Karpas-422 (cell line): ENCODE measurements around the gene GALNT11. TPM values are rescaled to one million over a fixed set of nuclear protein-coding genes. Genes with fewer than 3 reads are reported as not detected.

ENCODE experiments used
- DNase-seq: peaks from one replicate; pipeline ENCODE4 v3.0.0-alpha.2; 2015
- H2AFZ ChIP-seq: fragments of 200-600 bp; sonication (generic); 2 replicates; pipeline ENCODE4 v1.6.1; 2014; ENCODE audit warnings: antibody characterized with exemption, low read length, mixed read lengths
- H3K27ac ChIP-seq: fragments of 200-600 bp; sonication (generic); 2 replicates; pipeline ENCODE4 v1.5.1; 2014; ENCODE audit warnings: mild to moderate bottlenecking, low read length, moderate library complexity
- H3K27me3 ChIP-seq: fragments of 200-600 bp; sonication (generic); 2 replicates; pipeline ENCODE4 v1.6.1; 2014; ENCODE audit warnings: low read length, mixed read lengths
- H3K36me3 ChIP-seq: fragments of 200-600 bp; sonication (generic); 2 replicates; pipeline ENCODE4 v1.6.1; 2014; ENCODE audit warnings: low read length, mixed read lengths; ENCODE audit not compliant: insufficient read depth
- H3K4me1 ChIP-seq: fragments of 200-600 bp; sonication (generic); 2 replicates; pipeline ENCODE4 v1.6.1; 2014; ENCODE audit warnings: mild to moderate bottlenecking, low read length, mixed read lengths
- H3K4me2 ChIP-seq: fragments of 200-600 bp; sonication (generic); 2 replicates; pipeline ENCODE4 v1.6.1; 2014; ENCODE audit warnings: low read length, low read depth, mild to moderate bottlenecking; ENCODE audit not compliant: poor library complexity, severe bottlenecking
- H3K4me3 ChIP-seq: fragments of 200-600 bp; sonication (generic); 2 replicates; pipeline ENCODE4 v1.5.1; 2014; ENCODE audit warnings: mild to moderate bottlenecking, antibody characterized with exemption, low read length, mixed read lengths
- H3K79me2 ChIP-seq: fragments of 200-600 bp; sonication (generic); 2 replicates; pipeline ENCODE4 v1.6.1; 2014; ENCODE audit warnings: mild to moderate bottlenecking, low read length, mixed read lengths
- H3K9ac ChIP-seq: fragments of 200-600 bp; sonication (generic); 2 replicates; pipeline ENCODE4 v1.6.0; 2014; ENCODE audit warnings: low read length
- H3K9me2 ChIP-seq: fragments of 200-600 bp; sonication (generic), shearing (Covaris generic); replicated peaks from 2 replicates; pipeline ENCODE4 v1.6.0; 2014; ENCODE audit warnings: mild to moderate bottlenecking, low read length, moderate library complexity; ENCODE audit not compliant: insufficient read depth
- H3K9me3 ChIP-seq: fragments of 300-700, 200-600 bp; sonication (generic); 2 replicates; pipeline ENCODE4 v1.6.1; 2014; ENCODE audit warnings: low read length, mixed read lengths
- H4K20me1 ChIP-seq: fragments of 200-600 bp; sonication (generic); 2 replicates; pipeline ENCODE4 v1.6.1; 2014; ENCODE audit warnings: mild to moderate bottlenecking, antibody characterized with exemption, low read length, low read depth; ENCODE audit not compliant: insufficient read depth
- total RNA-seq: library from RNA; depleted of rRNA; stranded (reverse); fragments of >200 nt; shearing (Covaris generic); gene quantifications from 2 replicates; pipeline ENCODE4 v1.2.3, GENCODE V29; 2014; ENCODE audit warnings: low replicate concordance

Gene GALNT11
- total RNA-seq, 1 experiment from 2014 or later, result not detected

DNA sequence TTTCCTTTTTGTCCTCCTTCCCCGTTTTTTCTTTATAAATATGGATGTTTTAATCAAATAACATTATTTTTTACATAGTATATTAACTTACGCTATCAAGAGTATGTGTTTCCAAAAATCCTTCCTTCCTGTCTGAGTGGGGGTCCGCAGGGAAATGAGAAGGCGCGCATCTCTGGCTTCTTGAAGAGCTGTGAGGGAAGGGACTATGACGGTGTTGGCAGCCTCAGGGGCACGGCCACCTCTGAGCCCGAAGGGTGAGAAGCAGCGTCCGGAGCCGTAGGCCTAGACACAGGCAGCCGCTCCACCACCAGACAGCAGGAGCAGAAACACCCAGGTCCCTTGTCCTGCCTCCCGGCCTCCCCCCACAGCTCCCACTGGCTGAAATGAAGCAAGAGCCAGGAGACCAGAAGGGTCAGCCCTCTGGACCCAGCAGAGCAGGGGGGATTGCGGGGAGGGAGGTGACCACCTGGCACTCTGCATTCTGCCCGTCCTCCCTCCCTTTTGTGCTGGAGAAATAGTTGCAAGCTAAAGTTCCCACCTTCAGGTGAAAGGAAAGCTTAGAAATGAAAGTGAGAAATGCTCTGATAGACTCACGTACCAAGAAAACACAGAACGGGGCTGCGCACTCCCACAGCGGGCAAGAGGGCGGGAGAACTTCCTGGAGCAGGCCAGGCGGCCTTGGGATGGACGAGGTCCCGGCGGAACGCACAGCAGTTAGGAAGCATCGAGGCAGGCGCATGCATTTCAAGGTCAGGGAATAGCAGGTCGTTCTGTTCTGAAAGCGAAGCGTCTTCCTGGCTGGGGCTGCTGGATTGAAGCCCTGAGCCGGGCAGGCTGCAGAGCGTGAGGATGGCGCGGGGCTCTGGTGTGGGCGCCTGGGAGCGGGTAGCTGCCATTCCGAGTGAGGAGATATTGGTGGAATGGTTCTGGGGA lies 105.5 kb downstream of the GALNT11 start:
- Histone ChIP-seq H4K20me1 (no peaks in the 10 kb centered on the region), H3K36me3 (peaks cover 50% of the 10 kb centered on the region)

DNA sequence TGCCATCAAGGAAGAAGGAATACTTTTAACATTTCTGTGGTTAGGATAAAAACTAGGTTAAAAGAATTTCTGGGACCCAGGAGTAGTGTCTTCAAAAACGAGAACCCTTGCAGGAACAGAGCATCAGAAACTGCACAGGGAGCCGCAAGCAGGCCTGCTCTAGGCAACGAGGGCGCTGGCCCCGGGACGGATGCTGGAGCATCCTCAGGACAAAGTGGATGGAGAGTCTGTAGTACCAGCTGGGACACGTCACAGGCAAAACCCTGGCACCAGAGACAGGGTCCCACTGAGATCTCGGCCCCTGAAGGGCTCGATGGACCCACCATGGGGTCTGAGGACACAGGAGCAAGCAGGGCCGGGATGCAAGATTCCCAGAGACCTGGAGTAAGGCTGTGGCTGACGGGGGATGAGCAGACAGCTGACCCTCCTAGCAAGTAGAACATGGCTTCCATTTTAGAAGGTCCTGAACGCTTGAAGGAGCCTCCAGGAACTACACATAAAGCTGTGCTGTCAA lies 106.6 kb downstream of the GALNT11 start:
- H4K20me1 ChIP-seq, result no peaks in the 10 kb centered on the region
- H3K79me2 ChIP-seq, result no peaks in the 10 kb centered on the region
- H3K4me3 ChIP-seq, result no peak overlapping the region
- no peaks in the 10 kb centered on the region for H3K9me2 ChIP-seq
- H3K27me3 ChIP-seq, result no peaks in the 10 kb centered on the region
- no peak overlapping the region for H2AFZ ChIP-seq
- no peaks in the 10 kb centered on the region for H3K4me1 ChIP-seq
- H3K36me3 ChIP-seq, result peaks cover 44% of the 10 kb centered on the region
- no peak overlapping the region for H3K9ac ChIP-seq
- no peak overlapping the region for H3K4me2 ChIP-seq
- no peak for DNase-seq
- H3K9me3 ChIP-seq, result no peaks in the 10 kb centered on the region
- no peak overlapping the region for H3K27ac ChIP-seq

More for the DNA sequence above, 105.5 kb downstream of the GALNT11 start:
- no peak overlapping the region for H3K4me3 ChIP-seq
- no peak overlapping the region for H3K9ac ChIP-seq
- no peaks in the 10 kb centered on the region for H3K9me3 ChIP-seq
- no peaks in the 10 kb centered on the region for H3K27me3 ChIP-seq
- DNase-seq, result no peak
- H2AFZ ChIP-seq, result no peak overlapping the region
- H3K4me2 ChIP-seq, result no peak overlapping the region
- peaks cover 2% of the 10 kb centered on the region; the same call in 1 of the 2 replicates for H3K79me2 ChIP-seq
- no peaks in the 10 kb centered on the region for H3K4me1 ChIP-seq
- no peaks in the 10 kb centered on the region for H3K9me2 ChIP-seq
- H3K27ac ChIP-seq, result no peak overlapping the region

DNA sequence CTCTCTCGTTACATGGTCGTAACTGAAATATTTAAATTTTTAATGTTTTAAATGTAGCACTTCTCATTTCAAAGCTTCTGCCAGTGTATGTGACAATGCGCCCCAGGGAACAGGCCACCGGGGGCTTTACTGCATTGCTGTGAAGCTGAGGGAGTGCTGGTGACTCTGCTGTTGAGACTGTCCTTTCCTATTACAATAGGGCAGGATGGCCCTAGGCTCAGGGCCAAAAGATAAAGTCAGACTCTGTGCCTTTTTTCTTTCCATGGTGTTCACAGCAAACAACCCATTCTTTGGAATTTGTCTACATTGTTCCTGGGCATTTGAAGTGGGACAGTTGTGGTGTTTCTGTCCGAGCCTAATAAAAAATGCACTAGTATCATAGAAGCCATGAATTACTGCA lies 107.3 kb downstream of the GALNT11 start:
- Histone ChIP-seq H3K27me3 (no peaks in the 10 kb centered on the region), H3K79me2 (no peaks in the 10 kb centered on the region), H4K20me1 (no peaks in the 10 kb centered on the region), H3K4me1 (no peaks in the 10 kb centered on the region), H3K9ac (no peak overlapping the region), H3K9me3 (no peaks in the 10 kb centered on the region), H3K4me2 (no peak overlapping the region), H3K27ac (no peak overlapping the region), H3K4me3 (no peak overlapping the region), H2AFZ (no peak overlapping the region), H3K36me3 (peaks cover 38% of the 10 kb centered on the region), H3K9me2 (no peaks in the 10 kb centered on the region)
- no peak for DNase-seq

DNA sequence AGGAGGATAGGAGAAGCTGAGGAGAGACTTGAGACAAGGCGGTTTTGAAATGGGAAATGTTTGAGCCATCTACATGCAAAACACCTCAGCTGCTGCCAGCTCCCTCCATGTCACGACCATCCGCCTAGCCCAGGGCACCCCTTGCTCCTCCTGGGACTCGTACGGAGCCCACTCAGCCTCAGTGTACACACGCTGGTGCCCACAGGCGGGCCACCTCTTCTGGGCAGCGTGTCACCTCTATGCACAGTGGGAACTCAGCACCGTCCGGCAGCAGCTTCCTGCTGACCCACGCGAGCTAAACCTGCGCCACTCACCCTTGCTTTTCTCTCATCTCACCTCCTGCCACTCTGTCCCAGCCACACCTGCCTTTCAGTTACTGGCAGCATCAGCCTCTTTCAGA lies 108.3 kb downstream of the GALNT11 start:
- Histone ChIP-seq H3K4me1 (no peaks in the 10 kb centered on the region), H3K9me3 (no peaks in the 10 kb centered on the region), H3K27ac (no peak overlapping the region), H3K4me2 (no peak overlapping the region), H3K4me3 (no peak overlapping the region), H4K20me1 (no peaks in the 10 kb centered on the region), H3K36me3 (peaks cover 34% of the 10 kb centered on the region), H3K9me2 (no peaks in the 10 kb centered on the region), H3K9ac (no peak overlapping the region), H3K27me3 (no peaks in the 10 kb centered on the region), H3K79me2 (no peaks in the 10 kb centered on the region), H2AFZ (no peak overlapping the region)
- DNase-seq, result no peak

DNA sequence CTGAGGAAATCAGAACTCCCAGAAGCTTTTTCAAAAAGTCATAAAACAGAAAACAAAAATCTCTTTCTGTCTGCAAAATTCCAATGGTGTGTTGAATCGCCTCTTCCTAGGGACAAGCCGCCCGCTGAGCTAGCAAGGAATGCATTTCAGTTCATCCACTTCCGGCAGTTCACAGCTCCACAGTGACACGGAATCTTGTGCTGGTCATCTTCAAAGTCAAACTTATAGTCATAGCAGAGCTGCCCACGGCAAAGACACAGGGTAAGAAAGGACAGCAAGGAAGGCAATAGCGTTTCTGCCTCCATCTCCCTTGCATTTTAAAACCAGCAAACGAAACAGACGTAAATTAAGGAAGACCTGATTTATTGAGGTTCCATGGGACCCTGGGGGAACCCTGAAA lies 111.2 kb downstream of the GALNT11 start:
- Histone ChIP-seq H3K79me2 (no peaks in the 10 kb centered on the region), H4K20me1 (no peaks in the 10 kb centered on the region), H3K27ac (no peak overlapping the region), H3K9me3 (no peaks in the 10 kb centered on the region), H3K36me3 (peaks cover 37% of the 10 kb centered on the region; the same call in 1 of the 2 replicates), H3K9ac (no peak overlapping the region), H2AFZ (no peak overlapping the region), H3K27me3 (no peaks in the 10 kb centered on the region), H3K4me3 (no peak overlapping the region), H3K4me1 (no peaks in the 10 kb centered on the region), H3K9me2 (no peaks in the 10 kb centered on the region), H3K4me2 (no peak overlapping the region)
- no peak for DNase-seq

DNA sequence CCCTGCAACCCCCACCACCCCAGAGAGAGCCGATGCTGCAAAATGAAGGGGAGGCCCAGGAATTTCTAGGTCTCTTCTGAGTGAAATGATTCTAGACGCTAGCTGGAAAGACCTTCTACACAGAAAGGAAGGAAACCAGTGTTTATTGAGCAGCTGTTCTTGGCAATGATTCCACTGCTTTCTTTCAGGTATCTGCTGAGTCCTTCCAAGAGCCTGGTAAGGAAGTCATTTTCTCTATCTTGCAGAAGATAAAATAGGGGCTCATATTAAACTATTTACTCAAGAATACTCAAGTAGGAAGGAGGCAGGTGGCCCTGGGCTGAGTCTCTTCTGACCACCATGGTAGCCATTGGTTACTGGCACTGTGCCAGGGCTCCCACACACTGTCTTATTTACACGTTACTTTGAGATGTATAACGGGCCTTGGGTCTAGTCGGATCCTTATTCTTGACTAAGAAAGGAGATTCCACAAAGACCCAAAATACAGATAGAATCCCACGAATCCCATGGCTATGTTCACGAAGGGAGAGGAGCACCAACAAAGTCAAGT lies 112.1 kb downstream of the GALNT11 start:
- H3K9ac ChIP-seq, result no peak overlapping the region
- no peak overlapping the region for H3K27ac ChIP-seq
- no peaks in the 10 kb centered on the region for H4K20me1 ChIP-seq
- no peaks in the 10 kb centered on the region for H3K9me2 ChIP-seq
- no peaks in the 10 kb centered on the region for H3K27me3 ChIP-seq
- no peak overlapping the region for H2AFZ ChIP-seq
- DNase-seq, result no peak
- no peak overlapping the region for H3K4me2 ChIP-seq
- no peaks in the 10 kb centered on the region for H3K9me3 ChIP-seq
- no peaks in the 10 kb centered on the region for H3K79me2 ChIP-seq
- no peaks in the 10 kb centered on the region for H3K4me1 ChIP-seq
- H3K36me3 ChIP-seq, result peaks cover 38% of the 10 kb centered on the region; the same call in 1 of the 2 replicates
- no peak overlapping the region for H3K4me3 ChIP-seq

DNA sequence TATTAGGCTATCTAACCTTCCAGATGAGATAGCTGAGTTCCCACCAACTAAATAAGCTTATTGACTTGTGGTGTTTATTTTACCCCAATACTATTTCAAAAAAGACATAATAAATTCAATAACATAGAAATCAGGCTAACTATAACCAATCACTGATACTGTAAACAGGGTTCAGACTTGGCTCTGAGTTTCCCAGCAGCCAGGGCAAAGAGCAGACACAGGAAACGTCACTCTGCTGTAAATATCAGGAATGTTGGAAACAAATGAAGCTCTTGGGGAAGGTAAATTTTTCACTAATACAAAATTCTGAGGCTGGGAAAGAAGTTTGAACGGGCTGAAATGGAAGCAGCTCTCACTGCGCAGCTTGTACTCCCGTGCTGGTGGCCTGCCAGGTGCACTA lies 114.6 kb downstream of the GALNT11 start:
- no peak overlapping the region for H2AFZ ChIP-seq
- no peaks in the 10 kb centered on the region for H3K9me2 ChIP-seq
- H3K4me1 ChIP-seq, result no peaks in the 10 kb centered on the region
- H3K27ac ChIP-seq, result no peak overlapping the region
- H3K9ac ChIP-seq, result no peak overlapping the region
- peaks cover 52% of the 10 kb centered on the region for H3K36me3 ChIP-seq
- no peaks in the 10 kb centered on the region for H3K9me3 ChIP-seq
- no peaks in the 10 kb centered on the region for H4K20me1 ChIP-seq
- no peaks in the 10 kb centered on the region for H3K27me3 ChIP-seq
- DNase-seq, result no peak
- H3K4me3 ChIP-seq, result no peak overlapping the region
- H3K79me2 ChIP-seq, result 0 out of 2 replicates have a peak, but pooled peaks cover 6% of the 10 kb centered on the region
- H3K4me2 ChIP-seq, result no peak overlapping the region

DNA sequence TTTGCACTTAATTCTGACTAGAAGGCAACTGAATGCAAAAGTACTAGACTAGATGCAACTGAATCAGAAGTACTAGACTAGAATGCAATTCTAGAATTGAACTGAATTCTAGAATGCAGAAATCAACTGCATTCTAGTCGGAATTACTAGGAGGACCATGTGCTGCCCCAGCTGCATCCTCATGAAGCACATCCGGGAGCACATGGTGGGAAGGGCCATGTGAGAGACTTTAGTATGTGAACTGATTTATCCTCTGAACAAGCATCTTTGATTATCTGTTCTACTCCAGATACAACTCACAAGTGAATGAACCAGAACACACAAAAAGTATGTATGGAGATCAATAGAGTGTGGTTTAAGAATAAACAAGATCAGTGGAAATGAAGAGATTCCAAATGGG lies 115.1 kb downstream of the GALNT11 start:
- Histone ChIP-seq H3K9me3 (no peaks in the 10 kb centered on the region), H3K9ac (no peak overlapping the region), H3K27me3 (no peaks in the 10 kb centered on the region), H3K36me3 (peaks cover 54% of the 10 kb centered on the region), H3K4me1 (no peaks in the 10 kb centered on the region), H3K4me2 (no peak overlapping the region), H4K20me1 (no peaks in the 10 kb centered on the region), H2AFZ (no peak overlapping the region), H3K4me3 (no peak overlapping the region), H3K9me2 (no peaks in the 10 kb centered on the region), H3K27ac (no peak overlapping the region), H3K79me2 (0 out of 2 replicates have a peak, but pooled peaks cover 6% of the 10 kb centered on the region)
- DNase-seq, result no peak
